Measurements from ENCODE around the gene LPGAT1. TPM values are rescaled to one million over a fixed set of nuclear protein-coding genes. Genes with fewer than 3 reads are reported as not detected.
"Not testable (repeated sequence)": the region's sequence is repeated elsewhere in the genome, so short reads cannot be mapped to it uniquely, and the experiment has no call there.

Gene LPGAT1, protein sequence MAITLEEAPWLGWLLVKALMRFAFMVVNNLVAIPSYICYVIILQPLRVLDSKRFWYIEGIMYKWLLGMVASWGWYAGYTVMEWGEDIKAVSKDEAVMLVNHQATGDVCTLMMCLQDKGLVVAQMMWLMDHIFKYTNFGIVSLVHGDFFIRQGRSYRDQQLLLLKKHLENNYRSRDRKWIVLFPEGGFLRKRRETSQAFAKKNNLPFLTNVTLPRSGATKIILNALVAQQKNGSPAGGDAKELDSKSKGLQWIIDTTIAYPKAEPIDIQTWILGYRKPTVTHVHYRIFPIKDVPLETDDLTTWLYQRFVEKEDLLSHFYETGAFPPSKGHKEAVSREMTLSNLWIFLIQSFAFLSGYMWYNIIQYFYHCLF
- 37.4 TPM for polyA plus RNA-seq

DNA sequence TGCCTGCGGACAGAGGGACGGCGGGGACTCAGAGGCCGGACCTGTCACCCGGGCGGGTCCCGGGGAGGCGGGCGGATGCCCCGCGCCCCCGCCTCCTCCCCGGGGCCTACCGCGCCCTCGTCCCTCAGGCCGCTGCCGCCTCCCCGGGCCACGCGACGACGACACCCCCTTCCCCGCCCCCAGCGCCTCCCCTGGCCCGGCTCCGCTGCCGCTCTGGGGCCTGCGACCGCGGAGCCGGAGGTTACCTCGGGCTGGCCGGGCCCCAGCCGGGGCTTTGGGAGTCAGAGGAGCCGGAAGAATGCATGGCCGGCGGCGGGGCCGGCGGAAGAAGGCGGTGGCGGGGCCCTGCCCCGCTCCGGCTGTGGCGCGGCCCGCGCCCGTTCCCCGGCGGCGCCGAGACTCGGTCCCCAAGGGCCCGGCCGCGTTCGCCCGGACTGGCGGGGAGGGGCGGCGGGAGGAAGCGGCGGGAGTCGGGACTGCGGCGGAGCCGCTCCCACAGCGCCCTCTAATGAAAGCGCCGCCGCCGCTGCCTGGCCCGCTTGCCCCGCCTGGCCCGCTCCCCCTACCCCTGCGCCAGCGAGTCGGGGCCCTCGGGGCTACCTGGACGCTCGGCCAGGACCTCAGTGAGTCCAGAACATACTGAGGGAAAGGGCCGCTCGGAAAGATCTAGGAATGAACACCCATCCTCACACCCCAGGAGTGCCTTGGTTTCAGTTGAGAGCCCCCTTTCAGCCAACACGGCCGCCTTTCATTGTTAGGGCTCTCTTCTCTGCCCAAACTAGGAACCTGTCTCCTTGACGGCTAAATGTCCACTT lies at the start of gene LPGAT1:
LPGAT1 (minus strand) TSS at position 436 of the 815 bp plus-strand sequence. CDS start 1,467 bp downstream, outside the sequence.
- H3K4me3 Mint-ChIP-seq, result peak within 1 kb of the TSS; percentile 92 to 98 (median 96)
- H3K27ac Mint-ChIP-seq, result peak within 1 kb of the TSS; percentile 79 to 99 (median 88)
- H3K27me3 Mint-ChIP-seq, result no peaks in the 10 kb centered on the region
- peaks cover 46 to 51% (median 50%) of the 10 kb centered on the region in 3 donors for H3K4me1 Mint-ChIP-seq
- no peaks in the 10 kb centered on the region for H3K9me3 Mint-ChIP-seq
- peaks cover 3% of the 10 kb centered on the region for H3K36me3 Mint-ChIP-seq

DNA sequence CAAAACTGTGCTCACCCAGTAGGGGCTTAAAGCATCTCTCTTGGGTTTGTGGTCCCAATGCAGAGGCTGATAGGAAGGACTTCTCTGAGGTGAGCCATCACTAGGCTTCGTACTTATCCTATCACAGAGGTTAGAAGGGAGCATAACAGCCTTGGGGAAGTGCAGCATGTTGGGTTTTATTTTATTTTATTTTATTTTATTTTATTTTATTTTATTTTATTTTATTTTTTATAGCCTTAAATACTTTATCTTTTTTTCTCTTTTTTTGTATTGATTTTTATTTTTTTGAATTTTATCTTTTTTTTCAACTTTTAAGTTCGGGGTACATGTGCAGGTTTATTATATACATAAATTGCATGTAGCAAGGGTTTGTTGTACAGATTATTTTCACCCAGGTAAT lies 48.9 kb upstream of the LPGAT1 start:
- H3K9me3 Mint-ChIP-seq, result peaks cover 1 to 7% (median 4%) of the 10 kb centered on the region in 3 donors
- no peaks in the 10 kb centered on the region for H3K27me3 Mint-ChIP-seq
- no peak overlapping the region for H3K4me3 Mint-ChIP-seq
- peaks cover 0 to 2% (median 0%) of the 10 kb centered on the region in 3 donors for H3K4me1 Mint-ChIP-seq
- no peaks in the 10 kb centered on the region for H3K36me3 Mint-ChIP-seq
- H3K27ac Mint-ChIP-seq, result peak overlapping the region in 1 of 3 donors; percentile 32

GRCh38 chr1:211876851-211877590 lies 46.5 kb upstream of the LPGAT1 start:
- H3K4me3 Mint-ChIP-seq, result no peak overlapping the region
- H3K4me1 Mint-ChIP-seq, result no peaks in the 10 kb centered on the region
- peaks cover 2% of the 10 kb centered on the region for H3K27me3 Mint-ChIP-seq
- no peaks in the 10 kb centered on the region for H3K36me3 Mint-ChIP-seq
- peaks cover 1 to 7% (median 4%) of the 10 kb centered on the region in 3 donors for H3K9me3 Mint-ChIP-seq
- peak overlapping the region in 1 of 3 donors; percentile 52 for H3K27ac Mint-ChIP-seq

DNA sequence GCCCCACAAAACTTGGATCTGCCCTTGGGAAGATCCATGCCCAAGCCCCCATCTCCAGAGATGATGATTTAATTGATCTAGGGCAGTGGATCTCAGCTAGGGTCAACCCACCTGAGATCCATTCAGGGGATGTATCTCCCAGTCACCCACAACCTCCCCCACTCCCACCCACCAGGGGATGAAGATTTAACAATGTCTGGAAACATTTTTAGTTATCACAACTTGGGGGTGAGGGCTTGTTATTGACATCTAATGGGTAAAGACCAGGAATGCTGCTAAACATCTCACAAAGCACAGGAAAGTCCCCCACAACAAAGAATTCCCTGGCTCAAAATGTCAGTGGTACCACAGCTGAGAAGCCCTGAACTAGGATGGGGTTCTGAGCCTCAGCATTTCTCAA lies 45.0 kb upstream of the LPGAT1 start:
- no peaks in the 10 kb centered on the region for H3K36me3 Mint-ChIP-seq
- H3K9me3 Mint-ChIP-seq, result peaks cover 0 to 5% (median 0%) of the 10 kb centered on the region in 3 donors
- H3K27me3 Mint-ChIP-seq, result peaks cover 2% of the 10 kb centered on the region
- no peaks in the 10 kb centered on the region for H3K4me1 Mint-ChIP-seq
- no peak overlapping the region for H3K27ac Mint-ChIP-seq
- H3K4me3 Mint-ChIP-seq, result no peak overlapping the region

GRCh38 chr1:211874521-211875347 lies 44.2 kb upstream of the LPGAT1 start:
- no peaks in the 10 kb centered on the region for H3K4me1 Mint-ChIP-seq
- no peak overlapping the region for H3K4me3 Mint-ChIP-seq
- H3K9me3 Mint-ChIP-seq, result peaks cover 0 to 5% (median 0%) of the 10 kb centered on the region in 3 donors
- no peaks in the 10 kb centered on the region for H3K36me3 Mint-ChIP-seq
- H3K27me3 Mint-ChIP-seq, result peaks cover 6% of the 10 kb centered on the region
- no peak overlapping the region for H3K27ac Mint-ChIP-seq

DNA sequence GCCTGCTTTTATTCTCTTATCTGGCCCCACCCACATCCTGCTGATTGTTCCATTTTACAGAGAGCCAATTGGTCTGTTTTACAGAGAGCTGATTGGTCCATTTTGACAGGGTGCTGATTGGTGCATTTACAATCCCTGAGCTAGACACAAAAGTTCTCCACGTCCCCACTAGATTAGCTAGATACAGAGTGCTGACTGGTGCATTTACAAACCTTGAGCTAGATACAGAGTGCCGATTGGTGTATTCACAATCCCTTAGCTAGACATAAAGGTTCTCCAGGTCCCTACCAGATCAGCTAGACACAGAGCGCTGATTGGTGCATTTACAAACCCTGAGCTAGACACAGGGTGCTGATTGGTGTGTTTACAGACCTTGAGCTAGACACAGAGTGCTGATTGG lies 43.2 kb upstream of the LPGAT1 start:
- not testable (repeated sequence) for H3K4me1 Mint-ChIP-seq, H3K36me3 Mint-ChIP-seq

GRCh38 chr1:211870156-211870555 lies 39.6 kb upstream of the LPGAT1 start:
- Mint-ChIP-seq H3K27me3 (peaks cover 8% of the 10 kb centered on the region), H3K4me1 (no peaks in the 10 kb centered on the region)

More for the DNA sequence above, 43.2 kb upstream of the LPGAT1 start:
- not testable (repeated sequence) for H3K4me3 Mint-ChIP-seq, H3K27me3 Mint-ChIP-seq, H3K9me3 Mint-ChIP-seq, H3K27ac Mint-ChIP-seq

DNA sequence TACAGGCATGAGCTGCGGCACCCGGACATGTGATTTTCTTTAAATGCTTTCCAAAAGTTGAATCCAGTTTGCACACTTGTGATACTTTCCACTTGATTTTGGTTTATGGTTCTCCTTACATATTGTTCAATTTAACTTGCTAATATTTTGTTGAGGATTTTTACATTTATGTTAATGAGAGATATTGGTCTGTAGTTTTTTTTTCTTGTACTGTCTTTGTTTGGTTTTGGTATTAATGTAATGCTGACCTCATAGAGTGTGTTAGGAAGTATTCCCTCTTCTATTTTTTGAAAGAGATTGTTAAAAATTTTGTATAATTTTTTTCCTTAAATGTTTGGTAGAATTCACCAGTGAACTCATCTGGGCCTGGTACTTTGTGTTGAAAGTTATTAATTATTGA lies 34.6 kb upstream of the LPGAT1 start:
- H3K4me1 Mint-ChIP-seq, result no peaks in the 10 kb centered on the region
- no peak overlapping the region for H3K4me3 Mint-ChIP-seq
- no peak overlapping the region for H3K27ac Mint-ChIP-seq
- peaks cover 5% of the 10 kb centered on the region for H3K27me3 Mint-ChIP-seq
- peaks cover 7% of the 10 kb centered on the region for H3K36me3 Mint-ChIP-seq
- peaks cover 6 to 14% (median 7%) of the 10 kb centered on the region in 3 donors for H3K9me3 Mint-ChIP-seq

More at GRCh38 chr1:211870156-211870555, 39.6 kb upstream of the LPGAT1 start:
- Mint-ChIP-seq H3K9me3 (peaks cover 4 to 14% (median 5%) of the 10 kb centered on the region in 3 donors), H3K27ac (no peak overlapping the region), H3K4me3 (no peak overlapping the region), H3K36me3 (peaks cover 1% of the 10 kb centered on the region)

GRCh38 chr1:211859405-211859804 lies 28.8 kb upstream of the LPGAT1 start:
- no peaks in the 10 kb centered on the region for H3K27me3 Mint-ChIP-seq
- no peaks in the 10 kb centered on the region for H3K4me1 Mint-ChIP-seq
- no peak overlapping the region for H3K4me3 Mint-ChIP-seq
- H3K36me3 Mint-ChIP-seq, result peaks cover 8% of the 10 kb centered on the region
- H3K27ac Mint-ChIP-seq, result no peak overlapping the region
- peaks cover 6 to 15% (median 6%) of the 10 kb centered on the region in 3 donors for H3K9me3 Mint-ChIP-seq

DNA sequence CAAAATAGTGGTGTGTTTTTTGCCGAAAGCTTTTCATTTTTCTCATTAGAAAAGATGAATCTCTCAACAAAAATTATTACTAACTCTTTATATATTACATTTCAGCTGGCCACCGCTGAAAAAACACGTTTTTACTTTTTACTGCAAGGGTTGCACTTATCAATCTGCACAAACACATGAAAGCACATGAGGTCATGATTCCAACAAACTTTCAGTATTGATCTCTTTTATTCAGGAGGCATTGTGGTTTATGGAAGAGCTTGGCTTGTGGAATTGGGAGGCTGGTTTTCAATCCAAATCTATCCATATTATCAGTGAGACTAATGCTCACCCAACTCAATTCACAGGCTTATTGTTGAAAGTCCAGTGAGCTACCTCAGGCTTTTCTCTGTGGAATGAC lies 20.6 kb upstream of the LPGAT1 start:
- peaks cover 2% of the 10 kb centered on the region for H3K36me3 Mint-ChIP-seq
- H3K27me3 Mint-ChIP-seq, result no peaks in the 10 kb centered on the region
- H3K4me3 Mint-ChIP-seq, result no peak overlapping the region
- peaks cover 2 to 7% (median 4%) of the 10 kb centered on the region in 3 donors for H3K9me3 Mint-ChIP-seq
- no peak overlapping the region for H3K27ac Mint-ChIP-seq
- no peaks in the 10 kb centered on the region for H3K4me1 Mint-ChIP-seq

DNA sequence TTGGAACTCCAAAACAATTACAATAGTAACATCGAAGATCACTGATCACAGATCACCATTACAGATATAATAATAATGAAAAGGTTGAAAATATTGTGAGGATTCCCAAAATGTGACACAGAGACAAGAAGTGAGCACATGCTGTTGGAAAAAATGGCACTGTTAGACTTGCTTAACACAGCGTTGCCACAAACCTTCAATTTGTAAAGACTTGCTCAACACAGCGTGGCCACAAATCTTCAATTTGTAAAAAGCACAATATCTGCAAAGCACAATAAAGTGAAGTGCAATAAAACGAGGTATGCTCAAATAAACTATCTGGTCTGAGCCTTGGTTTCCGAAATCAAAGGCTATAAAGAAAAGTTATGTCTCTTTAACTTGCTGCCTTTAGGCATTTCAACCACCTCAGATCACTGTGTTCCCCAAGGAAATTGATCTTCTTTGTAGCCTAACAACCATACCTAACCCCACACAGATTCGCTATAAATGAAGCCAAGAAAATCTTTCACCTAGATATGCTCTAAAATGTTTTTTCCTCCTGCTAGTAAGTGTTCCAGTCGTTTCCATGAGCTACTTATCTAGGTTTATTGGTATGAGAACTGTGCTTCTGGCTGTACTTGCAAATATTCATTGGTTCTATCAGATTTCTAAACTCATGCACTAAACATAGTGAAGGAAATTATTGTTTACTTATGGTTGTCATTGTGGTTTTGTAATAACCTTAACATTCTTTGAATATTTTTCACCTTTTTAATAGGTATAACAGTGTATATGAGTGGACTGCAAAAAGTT lies 13.1 kb upstream of the LPGAT1 start:
- H3K27me3 Mint-ChIP-seq, result no peaks in the 10 kb centered on the region
- H3K9me3 Mint-ChIP-seq, result peaks cover 3% of the 10 kb centered on the region in 3 donors
- H3K4me3 Mint-ChIP-seq, result peak overlapping the region in 1 of 4 donors; percentile 80
- no peaks in the 10 kb centered on the region for H3K36me3 Mint-ChIP-seq
- peaks cover 8 to 14% (median 8%) of the 10 kb centered on the region in 3 donors for H3K4me1 Mint-ChIP-seq
- H3K27ac Mint-ChIP-seq, result no peak overlapping the region

DNA sequence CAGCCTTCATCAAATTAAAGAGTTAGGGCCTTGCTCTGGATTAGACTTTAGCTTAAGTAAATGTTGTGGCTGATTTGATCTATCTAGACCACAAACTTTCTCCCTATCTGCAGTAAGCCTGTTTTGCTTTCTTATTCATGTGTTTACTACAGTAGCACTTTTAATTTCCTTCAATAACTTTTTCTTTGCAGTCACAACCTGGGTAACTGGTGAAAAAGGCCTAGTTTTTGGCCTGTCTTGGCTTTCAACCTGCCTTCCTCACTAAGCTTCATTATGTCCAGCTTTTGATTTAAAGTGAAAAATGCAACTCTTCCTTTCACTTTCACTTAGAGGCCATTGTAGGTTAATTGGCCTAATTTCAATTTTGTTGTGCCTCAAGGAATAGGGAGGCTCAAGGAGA lies 12.5 kb upstream of the LPGAT1 start:
- Mint-ChIP-seq H3K9me3 (peaks cover under 1 to 2% (median 2%) of the 10 kb centered on the region in 3 donors), H3K27ac (peak overlapping the region in 1 of 3 donors; percentile 46), H3K4me3 (peak overlapping the region in 2 of 4 donors; percentile 6 to 80)

DNA sequence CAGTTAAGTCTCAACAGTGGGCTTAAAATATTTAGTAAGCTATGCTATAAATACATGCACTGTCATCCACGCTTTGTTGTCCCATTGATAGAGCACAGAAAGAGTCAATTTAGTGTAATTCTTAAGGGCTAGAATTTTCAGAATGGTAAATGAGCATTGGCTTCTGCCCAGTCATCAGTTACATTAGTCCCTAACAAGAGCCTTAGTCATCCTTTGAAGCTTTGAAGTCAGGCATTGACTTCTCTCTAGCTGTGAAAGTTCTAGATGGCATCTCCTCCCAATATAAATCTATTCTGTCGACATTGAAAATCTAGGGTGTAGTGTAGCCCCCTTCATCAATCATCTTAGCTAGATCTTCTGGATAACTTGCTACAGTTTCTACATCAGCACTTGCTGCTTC lies 12.0 kb upstream of the LPGAT1 start:
- no peaks in the 10 kb centered on the region for H3K27me3 Mint-ChIP-seq
- no peak overlapping the region for H3K27ac Mint-ChIP-seq
- no peaks in the 10 kb centered on the region for H3K36me3 Mint-ChIP-seq
- H3K9me3 Mint-ChIP-seq, result peaks cover 0 to 2% (median 2%) of the 10 kb centered on the region in 3 donors
- H3K4me3 Mint-ChIP-seq, result peak overlapping the region in 1 of 4 donors; percentile 80
- peaks cover 8 to 14% (median 8%) of the 10 kb centered on the region in 3 donors for H3K4me1 Mint-ChIP-seq

More for the DNA sequence above, 12.5 kb upstream of the LPGAT1 start:
- peaks cover 8 to 14% (median 8%) of the 10 kb centered on the region in 3 donors for H3K4me1 Mint-ChIP-seq
- H3K27me3 Mint-ChIP-seq, result no peaks in the 10 kb centered on the region
- H3K36me3 Mint-ChIP-seq, result no peaks in the 10 kb centered on the region
